GM19438 (cell line): ENCODE results near the gene ENOX1.

Experiments used
- ATAC-seq: cut with Tn5 transposase; IDR thresholded peaks from one replicate; pipeline ENCODE4 v1.9.1; 2021; ENCODE audit warnings: low read depth; ENCODE audit not compliant: unreplicated experiment

ENOX1 gene

DNA sequence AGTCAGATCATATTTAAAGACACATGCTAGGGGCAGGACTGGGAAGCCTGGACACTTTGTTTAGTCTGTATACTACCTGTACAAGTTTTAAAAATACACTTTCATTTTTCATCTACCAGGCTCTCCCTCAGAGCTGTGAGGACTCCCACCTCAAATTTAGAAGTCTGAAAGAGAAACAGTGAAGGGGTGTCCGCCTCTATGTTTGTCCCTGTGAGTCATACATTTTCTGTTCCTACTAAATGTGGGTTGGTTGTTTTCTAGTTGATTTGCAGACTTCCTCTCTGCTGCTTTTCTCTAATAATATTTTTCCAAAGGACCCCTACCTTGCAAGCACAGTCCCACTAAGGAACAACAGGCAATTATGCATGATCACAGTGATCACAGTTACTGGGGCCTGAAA, 110.5 kb downstream of the ENOX1 start:
- peak; percentile 96 for ATAC-seq

DNA sequence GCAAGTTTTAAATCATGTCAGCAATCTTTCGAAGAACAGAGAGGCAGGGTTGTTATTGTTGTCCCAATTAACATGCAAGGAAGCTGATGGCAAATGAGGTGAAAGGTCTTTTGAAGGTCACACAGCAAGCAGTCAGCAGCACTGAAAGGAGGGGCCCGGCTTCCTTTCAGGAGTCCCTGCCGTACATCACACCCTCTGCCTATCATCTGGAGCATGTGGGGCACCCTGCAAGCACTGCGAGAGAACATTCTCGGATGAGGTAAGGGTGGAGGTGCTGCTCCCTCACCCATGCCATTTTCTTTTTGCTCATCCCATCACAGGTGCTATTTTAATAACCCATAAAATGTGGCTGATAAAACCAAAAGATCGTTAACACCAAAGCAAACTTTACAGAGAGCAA, 111.2 kb downstream of the ENOX1 start:
- no peak for ATAC-seq

DNA sequence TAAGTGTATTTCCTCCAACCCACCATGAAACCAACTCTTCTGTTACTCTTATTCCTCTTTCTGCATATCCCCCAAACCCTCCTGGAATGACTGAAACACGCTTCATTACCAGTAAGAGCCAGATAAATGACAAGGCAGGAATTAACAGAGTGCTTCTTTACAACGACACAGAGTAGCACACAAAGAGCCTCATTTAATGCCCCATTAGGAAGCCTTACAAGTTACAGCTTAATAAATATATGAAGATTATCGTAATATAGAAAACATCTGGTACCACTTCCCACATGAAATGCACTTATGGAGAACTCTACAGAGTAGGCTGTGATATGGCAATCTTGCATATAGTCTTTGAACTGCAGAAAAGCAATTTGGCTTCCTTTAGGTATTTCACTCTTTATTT, 116.8 kb downstream of the ENOX1 start:
- no peak for ATAC-seq

DNA sequence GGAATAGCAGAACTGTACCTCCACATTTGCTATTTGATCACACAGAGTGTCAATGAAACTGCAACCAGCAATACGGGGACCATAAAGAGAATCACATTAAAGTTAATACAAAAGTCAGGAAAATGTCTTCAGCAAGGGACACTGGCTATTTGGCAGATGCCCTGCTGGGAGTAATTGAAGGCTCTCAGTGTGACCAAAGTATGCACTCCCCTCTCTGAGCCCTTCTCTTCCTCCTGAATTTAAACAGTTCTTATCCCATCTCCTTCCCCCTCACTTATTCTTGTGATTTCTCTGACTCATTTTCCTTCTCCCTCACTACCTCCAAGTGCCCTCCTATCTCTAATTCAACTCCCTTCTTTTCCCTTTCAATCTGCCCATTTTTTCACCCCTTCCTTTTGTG, 117.7 kb downstream of the ENOX1 start:
- no peak for ATAC-seq

DNA sequence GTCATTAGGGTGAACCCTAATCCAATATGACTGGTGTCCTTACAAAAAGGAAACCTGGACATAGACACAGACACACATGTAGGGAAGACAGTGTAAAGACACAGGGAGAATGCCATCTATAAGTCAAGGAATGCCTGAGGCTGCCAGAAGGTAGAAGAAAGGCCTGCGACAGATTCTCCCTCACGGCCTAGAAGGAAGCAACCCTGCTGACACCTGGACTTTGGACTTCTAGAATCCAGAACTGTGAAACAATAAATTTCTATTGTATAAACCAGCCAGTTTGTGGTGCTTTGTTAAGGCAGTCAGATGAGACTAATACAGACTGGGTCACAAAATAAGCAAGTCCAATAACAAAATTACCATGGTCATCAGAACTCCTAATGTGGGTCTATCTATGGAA, 120.4 kb downstream of the ENOX1 start:
- ATAC-seq, result no peak

DNA sequence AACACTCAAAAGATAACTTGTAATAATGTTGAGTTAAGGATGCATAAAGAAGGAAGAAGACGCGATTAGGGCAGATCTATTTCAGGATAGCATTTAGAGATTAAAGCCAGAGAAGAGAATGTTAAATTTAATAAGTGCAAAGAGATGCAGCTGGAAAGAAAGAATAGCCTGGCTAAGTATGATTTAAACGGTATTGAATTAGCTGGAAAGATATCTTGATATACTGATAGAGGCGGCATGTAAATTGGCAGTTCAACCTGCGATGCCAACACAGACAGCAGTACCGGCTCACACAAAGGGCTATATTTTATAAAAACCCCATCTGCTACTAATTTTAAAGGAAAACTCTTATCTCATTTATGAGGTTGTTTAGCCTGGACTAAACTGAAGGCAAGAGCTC, 121.4 kb downstream of the ENOX1 start:
- no peak for ATAC-seq

DNA sequence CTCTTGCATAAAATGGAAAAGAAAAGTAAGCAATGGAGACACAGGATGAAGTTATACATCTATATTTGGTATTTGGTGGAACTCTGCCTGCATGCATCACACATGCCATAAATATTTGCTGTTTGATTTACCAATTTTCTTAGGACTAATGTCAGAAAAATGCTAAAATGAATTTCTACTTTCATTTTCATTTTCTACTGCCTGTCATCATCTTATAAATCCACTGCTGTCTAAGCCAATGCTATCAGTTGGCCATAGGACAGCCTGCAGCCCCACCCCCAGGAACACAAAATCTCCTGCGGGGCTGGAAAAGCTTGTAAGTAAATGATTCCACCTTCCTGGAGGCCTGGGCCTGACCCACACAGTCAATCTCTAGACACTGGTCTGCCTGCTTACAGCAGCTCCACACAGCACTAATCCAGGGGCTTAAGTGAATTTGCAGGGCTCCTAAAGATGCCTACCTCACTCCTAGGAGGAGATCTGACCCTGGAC, 122.0 kb downstream of the ENOX1 start:
- ATAC-seq, result no peak

DNA sequence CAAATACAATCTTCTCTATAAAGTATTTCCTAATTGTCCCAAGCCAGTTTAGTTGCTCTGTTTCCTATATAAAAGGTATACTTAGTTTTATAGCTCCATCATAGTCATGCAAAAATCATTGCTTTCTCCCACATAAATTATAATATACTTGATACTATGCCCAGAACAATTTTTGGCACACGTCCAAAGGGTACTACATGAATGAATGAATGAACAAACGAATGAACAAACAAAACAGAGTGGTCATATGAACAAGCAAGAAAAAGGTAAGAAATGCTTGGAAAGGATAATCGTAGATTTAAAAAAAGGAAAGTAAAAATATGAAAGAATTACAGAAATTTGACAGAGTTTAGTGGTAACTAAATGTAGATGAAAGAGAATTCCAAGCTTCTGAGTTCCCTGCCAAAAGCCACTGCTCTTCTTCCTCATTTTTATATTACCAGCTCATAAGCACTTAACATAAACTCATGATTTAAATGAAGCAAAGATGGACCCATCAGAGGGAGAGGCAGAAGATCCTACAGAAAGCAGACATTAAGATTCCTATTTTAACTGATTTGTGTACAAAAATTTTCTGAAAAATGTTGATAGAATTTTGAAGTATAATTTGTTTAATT, 123.2 kb downstream of the ENOX1 start:
- ATAC-seq, result no peak

DNA sequence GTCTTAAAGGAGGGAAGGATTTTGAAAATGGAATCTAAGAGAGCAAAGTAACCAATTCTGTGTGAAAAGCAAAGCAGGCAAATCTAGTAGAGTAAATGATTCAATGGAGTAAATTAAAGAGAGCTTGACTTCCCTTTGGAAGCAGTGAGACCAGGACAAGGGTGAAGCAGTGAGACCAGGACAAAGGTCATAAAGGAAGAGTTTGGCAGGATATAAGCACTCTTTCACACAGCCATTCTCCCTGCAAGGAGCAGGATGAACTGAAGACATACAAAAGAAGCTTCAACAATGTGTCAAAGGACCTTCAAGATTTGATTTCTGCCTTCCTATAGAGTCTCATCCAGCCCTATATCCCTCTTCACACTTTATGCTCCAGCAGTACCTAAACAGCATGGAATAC, 123.8 kb downstream of the ENOX1 start:
- ATAC-seq, result no peak

DNA sequence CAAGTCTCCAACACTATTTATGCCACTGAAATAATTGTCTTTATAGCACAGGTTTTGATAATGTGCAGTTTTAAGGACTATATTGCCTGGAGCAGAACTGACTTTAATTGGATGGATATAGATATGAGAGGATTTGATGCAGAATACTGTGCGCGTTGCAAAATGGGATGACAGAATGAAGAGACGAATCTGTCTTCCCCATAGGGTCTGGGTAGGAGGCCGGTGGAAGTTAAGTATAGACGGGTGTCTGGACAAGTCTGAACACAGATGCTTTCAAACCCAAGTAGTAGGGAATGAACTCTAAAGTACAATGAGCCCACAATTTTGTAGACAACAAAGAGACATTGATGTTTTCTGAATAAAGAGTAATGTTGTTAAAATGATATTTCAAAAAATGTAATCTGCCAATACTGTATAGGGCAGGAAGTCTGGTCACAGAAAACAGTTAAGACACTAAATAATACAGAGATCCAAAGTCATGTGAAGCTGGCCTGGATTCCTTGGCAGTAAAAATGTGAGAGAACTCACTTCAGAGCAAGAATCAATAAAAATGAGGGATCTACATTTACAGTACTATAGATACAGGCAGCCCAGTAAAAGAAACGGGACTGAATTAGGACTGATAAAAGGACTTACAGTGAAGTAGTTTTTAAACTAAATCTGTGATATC, 125.5 kb downstream of the ENOX1 start:
- no peak for ATAC-seq

DNA sequence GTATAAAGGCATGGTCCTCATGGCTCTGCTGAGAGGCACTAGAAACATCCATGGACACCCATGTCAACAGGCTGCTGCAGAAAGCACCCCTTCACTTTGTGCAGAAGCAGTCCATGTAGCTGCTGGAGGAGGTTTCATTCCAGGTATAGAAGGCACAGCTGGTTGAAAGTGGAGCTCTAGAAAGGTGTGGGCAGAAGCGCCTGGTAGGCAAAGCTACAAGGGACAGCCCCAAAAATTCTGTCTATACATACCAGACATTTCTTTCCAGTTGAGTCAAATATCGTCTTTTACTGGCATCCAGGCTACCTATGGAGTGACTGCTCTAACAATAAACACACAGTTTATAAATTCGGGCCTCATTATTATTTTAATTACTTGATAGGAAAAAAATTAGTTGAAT, 129.3 kb downstream of the ENOX1 start:
- ATAC-seq, result no peak

DNA sequence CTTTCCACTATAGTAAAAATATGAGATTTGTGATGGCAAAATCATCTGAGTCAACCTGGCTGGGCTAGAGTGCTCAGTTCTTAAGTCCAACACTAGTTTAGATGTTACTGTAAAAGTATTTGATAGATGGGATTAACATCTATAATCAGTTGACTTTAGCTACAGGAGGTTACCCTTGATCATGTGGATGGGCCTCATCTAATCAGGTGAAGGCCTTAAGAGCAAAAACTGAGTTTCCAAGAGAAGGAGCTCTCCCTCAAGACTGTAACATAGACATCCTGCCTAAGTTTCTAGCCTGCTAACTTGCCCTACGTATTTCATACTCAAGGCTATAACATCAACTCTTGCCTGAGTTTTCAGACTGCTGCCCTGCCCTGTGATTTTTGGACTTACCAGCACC, 132.8 kb downstream of the ENOX1 start:
- ATAC-seq, result no peak

DNA sequence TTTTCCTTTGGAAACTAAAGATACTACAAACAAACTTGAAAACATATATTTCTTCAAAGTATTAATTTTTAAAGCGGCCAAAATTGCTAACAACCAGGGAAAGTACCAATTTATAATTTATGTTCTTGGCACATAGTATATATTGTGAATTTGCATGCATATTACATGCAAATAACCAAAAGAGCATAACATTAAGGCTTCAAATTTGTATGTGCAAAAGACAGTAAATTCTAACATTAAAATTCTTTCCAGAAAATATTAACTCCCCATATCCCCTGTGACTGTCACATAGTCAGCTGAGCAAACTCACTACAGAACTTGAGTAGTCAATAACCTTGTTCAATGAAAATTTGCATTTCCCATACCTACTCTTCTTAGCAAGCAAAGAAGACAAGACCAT, 133.4 kb downstream of the ENOX1 start:
- ATAC-seq, result no peak

DNA sequence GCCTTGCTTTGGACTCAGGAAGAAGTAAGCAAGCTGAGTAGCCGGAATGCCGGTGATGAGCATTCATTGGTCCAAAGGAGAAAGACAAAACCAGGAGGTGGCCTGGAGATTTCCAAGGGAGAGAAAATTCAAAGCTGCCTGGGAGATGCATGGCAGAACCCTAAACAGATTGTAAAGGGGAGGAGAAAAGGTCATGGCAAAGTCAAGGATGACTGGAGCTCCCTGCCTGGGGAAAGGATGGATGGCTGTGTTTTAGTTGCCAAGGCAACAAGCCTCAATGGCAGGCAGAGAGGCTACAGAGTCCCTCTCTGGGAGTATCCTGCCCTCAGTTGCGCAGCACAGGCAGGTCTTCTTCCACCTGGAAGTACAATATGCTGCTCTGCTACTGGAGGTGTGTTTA, 134.0 kb downstream of the ENOX1 start:
- no peak for ATAC-seq

DNA sequence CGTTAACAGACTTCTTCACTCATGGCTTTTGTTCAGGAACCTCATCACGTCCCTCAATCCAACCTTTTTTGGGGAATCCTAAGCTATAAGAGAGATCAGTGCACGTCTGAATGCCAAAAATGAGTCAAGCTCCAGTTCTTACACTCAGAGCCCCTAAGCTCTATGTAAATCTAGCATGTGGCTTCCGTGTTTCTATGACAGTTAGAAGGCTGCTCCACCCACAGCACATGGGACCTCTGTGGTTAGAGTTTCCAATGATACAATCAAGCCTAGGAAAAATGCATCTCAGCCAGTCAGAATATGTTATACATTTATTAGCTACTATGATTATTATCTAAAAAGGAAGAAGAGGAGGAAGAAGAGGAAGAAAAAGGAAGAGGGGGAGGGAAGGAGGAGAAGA, 135.9 kb downstream of the ENOX1 start:
- no peak for ATAC-seq

DNA sequence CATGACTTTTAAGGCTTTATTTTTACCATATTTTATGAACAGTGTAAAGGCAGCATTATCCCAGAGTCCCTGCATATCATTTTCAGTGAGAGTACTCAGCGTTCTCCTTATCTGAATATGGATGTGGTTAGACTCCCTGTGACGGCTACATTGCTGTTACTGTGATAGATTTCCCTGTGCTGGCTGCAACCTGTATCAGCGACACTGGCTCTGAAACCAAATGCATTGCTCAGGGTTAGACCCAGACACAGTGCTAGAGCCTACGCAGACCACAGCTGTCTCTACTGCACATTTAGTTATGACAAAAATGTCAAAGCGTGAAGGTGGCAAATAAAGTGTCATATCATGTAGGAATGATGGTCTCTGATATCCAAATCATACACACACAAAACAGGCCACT, 138.0 kb downstream of the ENOX1 start:
- no peak for ATAC-seq

DNA sequence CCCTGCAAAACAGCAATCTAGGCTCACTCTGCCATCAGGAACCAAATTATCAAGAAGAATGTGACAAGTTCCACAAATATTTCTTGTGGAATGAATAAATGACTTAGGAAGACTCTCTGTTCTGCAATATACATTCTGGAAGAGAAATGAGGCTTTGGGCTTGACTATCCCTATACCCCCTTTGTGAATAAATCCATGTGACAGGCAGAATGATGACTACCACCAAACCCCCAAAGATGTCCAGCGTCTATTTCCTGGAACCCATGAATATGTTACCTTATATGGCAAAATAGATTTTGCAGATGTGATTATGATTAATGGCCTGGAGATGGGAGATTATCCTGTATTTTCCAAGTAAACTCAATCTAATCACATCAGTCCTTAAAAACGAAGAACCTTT, 139.3 kb downstream of the ENOX1 start:
- no peak for ATAC-seq

DNA sequence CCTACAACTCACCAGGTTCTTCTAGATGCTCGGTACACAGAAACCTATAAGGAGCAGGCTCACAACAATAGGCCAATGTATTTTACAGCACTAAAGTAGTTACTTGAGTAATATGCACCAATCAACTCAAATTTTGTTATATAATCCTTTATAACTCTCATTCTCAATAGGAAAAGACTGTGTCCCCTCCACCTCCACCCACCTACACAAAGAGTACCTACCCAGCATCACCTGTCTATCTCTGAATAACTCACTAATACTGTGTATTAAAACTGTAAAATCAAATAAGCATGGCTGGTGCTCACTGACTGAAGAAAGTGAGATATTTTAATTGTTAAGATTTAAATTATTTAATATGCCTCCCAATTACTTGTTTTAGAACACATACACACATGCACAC, 146.3 kb downstream of the ENOX1 start:
- ATAC-seq, result no peak

DNA sequence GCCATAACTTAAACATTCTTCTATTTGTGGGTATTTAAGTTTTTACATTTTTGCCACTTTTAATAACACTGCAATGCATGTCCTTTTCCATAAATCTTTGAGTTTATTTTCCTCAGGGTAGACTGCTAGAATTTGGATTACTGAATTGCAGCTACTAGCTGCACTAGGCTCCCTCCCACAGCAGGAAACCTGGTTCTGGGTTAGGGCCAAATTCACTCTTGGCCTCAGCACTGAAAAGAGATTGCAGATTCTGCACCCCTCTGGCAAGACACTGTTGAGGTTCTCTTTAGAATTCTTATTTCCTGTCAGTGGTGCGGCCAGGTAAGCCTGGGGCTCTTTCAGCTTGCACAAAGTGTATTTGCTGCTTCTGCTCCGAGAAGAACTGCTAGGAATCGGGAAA, 155.7 kb downstream of the ENOX1 start:
- no peak for ATAC-seq

DNA sequence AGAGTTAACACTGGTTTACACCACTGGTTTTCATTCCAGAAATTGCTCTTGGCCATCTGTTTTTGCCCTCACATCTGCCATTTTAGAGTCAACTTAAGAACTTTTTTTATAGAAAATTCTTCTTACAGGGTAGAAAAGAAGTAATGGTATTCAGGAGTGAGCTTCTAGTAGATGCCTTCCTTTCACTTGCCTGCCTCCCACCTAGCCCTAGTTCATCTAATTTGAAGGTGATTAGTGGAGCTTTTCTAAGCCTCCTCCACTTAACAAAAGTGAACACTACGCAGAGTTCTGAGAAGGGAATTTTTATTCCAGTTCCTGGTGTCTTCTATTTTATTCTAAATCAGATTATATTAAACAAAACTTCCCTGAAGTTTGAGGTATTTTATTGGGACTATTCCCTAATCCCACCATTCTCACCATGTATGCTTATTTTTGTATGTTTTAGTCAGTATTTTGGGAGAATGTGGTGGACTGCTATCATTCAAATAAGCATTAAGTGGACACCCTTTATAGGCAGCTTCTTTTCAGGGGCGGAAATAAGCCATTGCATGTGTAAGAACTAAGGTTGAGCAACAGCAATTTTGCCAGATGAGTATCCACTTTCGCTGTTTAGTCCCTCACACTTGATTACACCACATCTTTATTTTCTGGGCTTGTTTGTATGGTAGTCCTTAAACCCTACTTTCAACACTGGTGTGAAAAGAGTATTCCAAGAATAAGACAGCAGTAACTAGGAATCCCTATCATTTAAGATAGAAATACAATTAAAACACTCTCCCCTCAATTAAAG, 156.9 kb downstream of the ENOX1 start:
- ATAC-seq, result no peak

DNA sequence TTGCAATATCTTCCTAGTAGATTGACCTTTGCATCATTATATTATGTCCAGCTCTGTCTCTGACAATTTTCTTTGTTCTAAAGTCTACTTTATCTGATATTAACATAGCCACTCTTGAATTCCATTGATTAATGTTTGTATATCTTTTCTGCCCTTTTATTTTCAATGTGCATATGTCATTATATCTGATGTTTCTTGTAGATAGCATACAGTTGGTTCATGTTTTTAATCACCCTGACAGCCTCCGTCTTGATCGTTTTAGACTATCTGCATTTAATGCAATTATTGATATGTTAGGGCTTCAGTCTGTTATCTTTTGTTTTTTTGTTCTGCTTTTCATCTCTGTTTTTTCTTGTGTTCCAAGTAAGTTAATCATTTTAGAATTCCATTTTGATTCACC, 159.8 kb downstream of the ENOX1 start:
- ATAC-seq, result no peak

DNA sequence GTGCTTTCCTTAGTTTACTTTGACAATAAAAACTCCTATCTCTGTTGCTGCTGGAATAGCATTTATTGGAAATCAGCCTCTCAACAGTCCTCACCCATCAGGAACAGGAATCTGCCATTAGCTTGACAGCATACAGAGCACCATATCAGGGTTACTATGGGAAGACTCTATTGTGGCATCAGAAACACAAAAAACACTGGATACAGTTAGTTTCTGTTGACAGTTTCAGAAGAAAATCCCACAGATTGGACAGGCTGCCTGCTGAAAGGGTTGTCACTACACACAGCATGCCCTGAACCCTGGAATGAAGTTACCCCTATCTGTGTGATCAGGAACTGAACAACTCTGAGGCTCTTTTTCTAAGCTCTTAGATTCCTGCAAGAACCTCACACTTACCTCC, 172.7 kb downstream of the ENOX1 start:
- ATAC-seq, result no peak
